PC-9 (cell line): ENCODE data around the gene RNF10. TPM values are rescaled to one million over a fixed set of nuclear protein-coding genes. Genes with fewer than 3 reads are reported as not detected.

Source experiments
- BruUV-seq: library from RNA; stranded (reverse); fragments of 400-500 nt; replicated peaks from 2 replicates; lab custom pipeline; 2021; lab: Mats Ljungman, UMichigan
- CTCF ChIA-PET: fragments of 300-600 bp; sonication (Branson Sonifier 250); formaldehyde crosslinking; loops from one replicate; lab custom pipeline; 2022; ENCODE audit warnings: antibody characterized with exemption; lab: Charles Lee
- POLR2A ChIA-PET: fragments of 300-600 bp; sonication (Branson Sonifier 250); formaldehyde crosslinking; loops from one replicate; lab custom pipeline; 2022; ENCODE audit warnings: antibody characterized with exemption; ENCODE audit not compliant: unreplicated experiment; lab: Charles Lee
- DNase-seq, 2 experiments: peaks; one replicate each; pipeline versions ENCODE4 v3.0.0 to v3.0.0-alpha.2; 2015 to 2022; ENCODE audit warnings: mixed read lengths in 1 of 2
- H2AFZ ChIP-seq: fragments of 200-600 bp; sonication (generic); 2 replicates; pipeline ENCODE4 v1.8.1; 2017; ENCODE audit warnings: antibody characterized with exemption
- H3F3A ChIP-seq: fragments of 200-600 bp; sonication (generic); 2 replicates; pipeline ENCODE4 v1.8.1; 2017; ENCODE audit warnings: antibody characterized with exemption, mild to moderate bottlenecking, low read depth; ENCODE audit not compliant: insufficient read depth
- H3K27ac ChIP-seq: fragments of 200-600 bp; sonication (generic); 2 replicates; pipeline ENCODE4 v1.6.1; 2016; ENCODE audit warnings: mixed run types
- H3K27me3 ChIP-seq: fragments of 200-600 bp; sonication (generic); 2 replicates; pipeline ENCODE4 v1.6.1; 2016; ENCODE audit warnings: low read depth, mixed run types; ENCODE audit not compliant: insufficient read depth
- H3K36me3 ChIP-seq: fragments of 200-600 bp; sonication (generic); 2 replicates; pipeline ENCODE4 v1.6.1; 2016; ENCODE audit warnings: low read depth, mixed run types
- H3K4me1 ChIP-seq: fragments of 200-600 bp; sonication (generic); replicated peaks from 2 replicates; pipeline ENCODE4 v1.6.1; 2016; ENCODE audit warnings: mixed run types; ENCODE audit not compliant: insufficient read depth
- H3K4me2 ChIP-seq: fragments of 200-600 bp; sonication (generic); 2 replicates; pipeline ENCODE4 v1.6.1; 2017; ENCODE audit warnings: mixed run types
- H3K4me3 ChIP-seq: fragments of 200-600 bp; sonication (generic); 2 replicates; pipeline ENCODE4 v1.6.1; 2016; ENCODE audit warnings: mixed run types
- H3K79me2 ChIP-seq: fragments of 200-600 bp; sonication (generic); 2 replicates; pipeline ENCODE4 v1.6.1; 2017; ENCODE audit warnings: low read depth, mixed run types
- H3K9me2 ChIP-seq: fragments of 200-600 bp; sonication (generic); 2 replicates; pipeline ENCODE4 v1.8.1; 2017; ENCODE audit warnings: mild to moderate bottlenecking; ENCODE audit not compliant: insufficient read depth
- H3K9me3 ChIP-seq: fragments of 200-600 bp; sonication (generic); 2 replicates; pipeline ENCODE4 v1.8.1; 2016; ENCODE audit warnings: low read depth; ENCODE audit not compliant: insufficient read depth
- H4K20me1 ChIP-seq: fragments of 200-600 bp; sonication (generic); 2 replicates; pipeline ENCODE4 v1.8.1; 2017; ENCODE audit not compliant: insufficient read depth
- EZH2 ChIP-seq: fragments of 200-600 bp; sonication (generic); IDR thresholded peaks from 2 replicates; pipeline ENCODE4 v1.8.0; 2017; ENCODE audit warnings: antibody characterized with exemption, low read depth
- intact Hi-C: fragments of 100-400 bp; cut with micrococcal nuclease; formaldehyde crosslinking; loops from one replicate; pipeline ENCODE4 v1.10.0; 2022; ENCODE audit not compliant: unreplicated experiment
- total RNA-seq: library from RNA; stranded (reverse); gene quantifications from 2 replicates; pipeline ENCODE4 v1.2.3, GENCODE V29; 2021
- TF ChIP-seq, protein P1 (sequence below): fragments of 200-600 bp; sonication (generic); conservative IDR thresholded peaks from 2 replicates; pipeline ENCODE4 v1.6.1; 2017; ENCODE audit warnings: mixed run types, antibody characterized with exemption, mild to moderate bottlenecking, moderate library complexity

RNF10 gene
- total RNA-seq, 1 experiment from 2014 or later, result 196 TPM

DNA sequence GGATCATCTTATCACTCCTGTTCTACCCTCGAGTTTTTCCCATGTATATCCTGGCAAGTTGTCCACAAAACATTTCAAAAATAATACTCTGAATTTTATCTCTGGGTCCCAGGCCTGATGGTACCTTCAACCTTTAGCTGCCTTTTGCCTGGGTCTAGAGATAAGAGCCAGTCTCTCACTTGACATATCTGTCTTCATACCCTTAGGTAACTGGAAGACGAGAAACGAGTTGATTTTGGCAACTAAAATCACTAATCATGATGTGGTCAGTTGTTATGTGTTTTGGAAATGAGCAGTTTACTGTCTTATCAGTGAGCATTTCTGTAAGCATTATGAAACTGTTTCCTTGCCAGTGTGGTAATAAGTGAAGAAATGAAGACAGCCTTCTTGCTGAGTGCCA, 6.3 kb downstream of the RNF10 start:
- no peaks in the 10 kb centered on the region for H3K9me2 ChIP-seq
- H3K36me3 ChIP-seq, result peaks cover 27% of the 10 kb centered on the region; the same call in 1 of the 2 replicates
- H3K4me3 ChIP-seq, result no peak overlapping the region
- no peak overlapping the region for H3K4me2 ChIP-seq
- ChIA-PET CTCF (no interaction called here), POLR2A (no interaction called here)
- H3K9me3 ChIP-seq, result no peaks in the 10 kb centered on the region
- BruUV-seq, result no TSS peak
- peaks cover 93% of the 10 kb centered on the region for H4K20me1 ChIP-seq
- peaks cover 44% of the 10 kb centered on the region for H3K4me1 ChIP-seq
- no peaks in the 10 kb centered on the region for H3K27me3 ChIP-seq
- intact Hi-C loops, result no loop called here
- peaks cover 13% of the 10 kb centered on the region; the same call in 1 of the 2 replicates for H3F3A ChIP-seq
- peaks cover 98% of the 10 kb centered on the region for H3K79me2 ChIP-seq
- H3K27ac ChIP-seq, result no peak overlapping the region
- TF ChIP-seq EZH2, result no peak
- TF ChIP-seq, protein P1, sequence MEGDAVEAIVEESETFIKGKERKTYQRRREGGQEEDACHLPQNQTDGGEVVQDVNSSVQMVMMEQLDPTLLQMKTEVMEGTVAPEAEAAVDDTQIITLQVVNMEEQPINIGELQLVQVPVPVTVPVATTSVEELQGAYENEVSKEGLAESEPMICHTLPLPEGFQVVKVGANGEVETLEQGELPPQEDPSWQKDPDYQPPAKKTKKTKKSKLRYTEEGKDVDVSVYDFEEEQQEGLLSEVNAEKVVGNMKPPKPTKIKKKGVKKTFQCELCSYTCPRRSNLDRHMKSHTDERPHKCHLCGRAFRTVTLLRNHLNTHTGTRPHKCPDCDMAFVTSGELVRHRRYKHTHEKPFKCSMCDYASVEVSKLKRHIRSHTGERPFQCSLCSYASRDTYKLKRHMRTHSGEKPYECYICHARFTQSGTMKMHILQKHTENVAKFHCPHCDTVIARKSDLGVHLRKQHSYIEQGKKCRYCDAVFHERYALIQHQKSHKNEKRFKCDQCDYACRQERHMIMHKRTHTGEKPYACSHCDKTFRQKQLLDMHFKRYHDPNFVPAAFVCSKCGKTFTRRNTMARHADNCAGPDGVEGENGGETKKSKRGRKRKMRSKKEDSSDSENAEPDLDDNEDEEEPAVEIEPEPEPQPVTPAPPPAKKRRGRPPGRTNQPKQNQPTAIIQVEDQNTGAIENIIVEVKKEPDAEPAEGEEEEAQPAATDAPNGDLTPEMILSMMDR, result no peak
- H2AFZ ChIP-seq, result no peak overlapping the region
- no peak for DNase-seq

DNA sequence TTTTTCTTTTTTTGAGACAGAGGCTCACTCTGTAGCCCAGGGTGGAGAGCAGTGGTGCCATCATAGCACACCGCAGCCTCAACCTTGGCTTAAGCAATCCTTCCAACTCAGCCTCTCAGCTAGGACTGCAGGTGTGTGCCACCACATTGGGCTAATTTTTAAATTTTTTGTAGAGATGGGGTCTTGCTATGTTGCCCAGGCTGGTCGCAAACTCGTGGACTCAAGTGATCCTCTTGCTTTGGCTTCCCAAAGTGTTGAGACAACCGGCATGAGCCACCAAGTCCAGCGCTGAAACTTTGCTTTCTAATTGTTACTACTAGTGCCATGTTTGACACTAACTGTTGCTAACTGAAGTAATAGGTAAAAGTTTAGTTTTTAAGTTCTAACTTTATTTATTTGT, 8.0 kb downstream of the RNF10 start:
- intact Hi-C loops, result no loop called here
- BruUV-seq, result no TSS peak
- peaks cover 12% of the 10 kb centered on the region; the same call in 1 of the 2 replicates for H3F3A ChIP-seq
- CTCF ChIA-PET, result no interaction called here
- no peak overlapping the region for H3K4me3 ChIP-seq
- no peak overlapping the region for H3K4me2 ChIP-seq
- no peaks in the 10 kb centered on the region for H3K27me3 ChIP-seq
- H3K79me2 ChIP-seq, result peaks cover 98% of the 10 kb centered on the region
- no peak overlapping the region for H2AFZ ChIP-seq
- DNase-seq, result no peak
- H3K36me3 ChIP-seq, result peaks cover 26% of the 10 kb centered on the region; the same call in 1 of the 2 replicates
- no peaks in the 10 kb centered on the region for H3K9me3 ChIP-seq
- no peak overlapping the region for H3K27ac ChIP-seq
- peaks cover 26% of the 10 kb centered on the region for H3K4me1 ChIP-seq
- TF ChIP-seq EZH2, result no peak
- TF ChIP-seq, protein P1, result no peak
- peaks cover 86% of the 10 kb centered on the region for H4K20me1 ChIP-seq
- H3K9me2 ChIP-seq, result no peaks in the 10 kb centered on the region
- POLR2A ChIA-PET, result no interaction called here

DNA sequence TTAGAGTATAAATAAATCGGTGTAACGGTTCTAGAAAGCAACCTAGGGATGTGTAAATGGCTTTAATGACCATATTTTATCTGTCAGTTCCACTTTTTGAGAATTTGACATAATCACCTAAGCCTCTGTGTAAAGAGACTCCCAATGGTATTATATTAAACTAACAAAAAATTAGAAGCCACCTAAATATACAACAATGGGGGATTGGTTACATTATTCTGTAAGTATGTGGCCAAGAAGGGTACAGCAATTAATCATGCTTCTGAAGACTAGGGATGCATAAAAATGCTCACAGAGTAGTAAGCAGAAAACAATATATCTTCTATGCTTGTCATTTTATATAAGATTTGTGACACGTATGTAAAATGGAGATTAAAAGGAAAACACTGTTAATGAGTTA, 10.5 kb downstream of the RNF10 start:
- intact Hi-C loops, result no loop called here
- no peaks in the 10 kb centered on the region; the same call in 1 of the 2 replicates for H3F3A ChIP-seq
- no peak overlapping the region for H3K27ac ChIP-seq
- H3K9me2 ChIP-seq, result no peaks in the 10 kb centered on the region
- peaks cover 84% of the 10 kb centered on the region for H4K20me1 ChIP-seq
- CTCF ChIA-PET, result no interaction called here
- no peak overlapping the region for H3K4me3 ChIP-seq
- no peak for TF ChIP-seq EZH2
- TF ChIP-seq, protein P1, result no peak
- 0 out of 2 replicates have a peak, but pooled peaks cover 1% of the 10 kb centered on the region for H3K4me1 ChIP-seq
- no peaks in the 10 kb centered on the region for H3K27me3 ChIP-seq
- no TSS peak for BruUV-seq
- H3K79me2 ChIP-seq, result peaks cover 93% of the 10 kb centered on the region
- POLR2A ChIA-PET, result no interaction called here
- H3K36me3 ChIP-seq, result peaks cover 25% of the 10 kb centered on the region
- no peak overlapping the region for H3K4me2 ChIP-seq
- H2AFZ ChIP-seq, result no peak overlapping the region
- no peak for DNase-seq
- no peaks in the 10 kb centered on the region for H3K9me3 ChIP-seq
